ENCODE data around the gene PALM. TPM values are rescaled to one million over a fixed set of nuclear protein-coding genes. Genes with fewer than 3 reads are reported as not detected.

Gene PALM
- total and polyA plus RNA-seq, 10 of the 15 experiments (the other 5 are each of a cell fraction or from before 2014, with no cell fraction given), result 0.09 to 0.95 (median 0.23) TPM; not detected in 2

GRCh38 chr19:796692-797527, 88.2 kb downstream of the PALM start, which contains the start of gene PTBP1 (continued):
- TF ChIP-seq SKIL (IDR thresholded peaks at IDR 0.05; ENCODE audit: low read depth, poor library complexity, severe bottlenecking), result peak; percentile 20
- no peak for TF ChIP-seq EED (IDR thresholded peaks at IDR 0.05; ENCODE audit: low read depth)
- peak; percentile 97 for TF ChIP-seq PKNOX1 (IDR thresholded peaks at IDR 0.05)
- peak; percentile 96 for TF ChIP-seq NR2C1 (IDR thresholded peaks at IDR 0.05)
- TF ChIP-seq CBFB (IDR thresholded peaks at IDR 0.05; ENCODE audit: low read depth), result peak; percentile 75; the same call in 1 of the 2 replicates
- TF ChIP-seq POLR2AphosphoS5 (IDR thresholded peaks at IDR 0.05; ENCODE audit: low read length), result peak; percentile 98
- no peak for TF ChIP-seq NFXL1 (IDR thresholded peaks at IDR 0.05; ENCODE audit: borderline replicate concordance)
- TF ChIP-seq, protein P1, sequence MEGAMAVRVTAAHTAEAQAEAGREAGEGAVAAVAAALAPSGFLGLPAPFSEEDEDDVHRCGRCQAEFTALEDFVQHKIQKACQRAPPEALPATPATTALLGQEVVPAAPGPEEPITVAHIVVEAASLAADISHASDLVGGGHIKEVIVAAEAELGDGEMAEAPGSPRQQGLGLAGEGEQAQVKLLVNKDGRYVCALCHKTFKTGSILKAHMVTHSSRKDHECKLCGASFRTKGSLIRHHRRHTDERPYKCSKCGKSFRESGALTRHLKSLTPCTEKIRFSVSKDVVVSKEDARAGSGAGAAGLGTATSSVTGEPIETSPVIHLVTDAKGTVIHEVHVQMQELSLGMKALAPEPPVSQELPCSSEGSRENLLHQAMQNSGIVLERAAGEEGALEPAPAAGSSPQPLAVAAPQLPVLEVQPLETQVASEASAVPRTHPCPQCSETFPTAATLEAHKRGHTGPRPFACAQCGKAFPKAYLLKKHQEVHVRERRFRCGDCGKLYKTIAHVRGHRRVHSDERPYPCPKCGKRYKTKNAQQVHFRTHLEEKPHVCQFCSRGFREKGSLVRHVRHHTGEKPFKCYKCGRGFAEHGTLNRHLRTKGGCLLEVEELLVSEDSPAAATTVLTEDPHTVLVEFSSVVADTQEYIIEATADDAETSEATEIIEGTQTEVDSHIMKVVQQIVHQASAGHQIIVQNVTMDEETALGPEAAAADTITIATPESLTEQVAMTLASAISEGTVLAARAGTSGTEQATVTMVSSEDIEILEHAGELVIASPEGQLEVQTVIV (IDR thresholded peaks at IDR 0.05; ENCODE audit: borderline replicate concordance, partially characterized antibody), result peak; percentile 96
- TF ChIP-seq, protein P2, sequence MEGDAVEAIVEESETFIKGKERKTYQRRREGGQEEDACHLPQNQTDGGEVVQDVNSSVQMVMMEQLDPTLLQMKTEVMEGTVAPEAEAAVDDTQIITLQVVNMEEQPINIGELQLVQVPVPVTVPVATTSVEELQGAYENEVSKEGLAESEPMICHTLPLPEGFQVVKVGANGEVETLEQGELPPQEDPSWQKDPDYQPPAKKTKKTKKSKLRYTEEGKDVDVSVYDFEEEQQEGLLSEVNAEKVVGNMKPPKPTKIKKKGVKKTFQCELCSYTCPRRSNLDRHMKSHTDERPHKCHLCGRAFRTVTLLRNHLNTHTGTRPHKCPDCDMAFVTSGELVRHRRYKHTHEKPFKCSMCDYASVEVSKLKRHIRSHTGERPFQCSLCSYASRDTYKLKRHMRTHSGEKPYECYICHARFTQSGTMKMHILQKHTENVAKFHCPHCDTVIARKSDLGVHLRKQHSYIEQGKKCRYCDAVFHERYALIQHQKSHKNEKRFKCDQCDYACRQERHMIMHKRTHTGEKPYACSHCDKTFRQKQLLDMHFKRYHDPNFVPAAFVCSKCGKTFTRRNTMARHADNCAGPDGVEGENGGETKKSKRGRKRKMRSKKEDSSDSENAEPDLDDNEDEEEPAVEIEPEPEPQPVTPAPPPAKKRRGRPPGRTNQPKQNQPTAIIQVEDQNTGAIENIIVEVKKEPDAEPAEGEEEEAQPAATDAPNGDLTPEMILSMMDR (IDR thresholded peaks at IDR 0.05 in 2 of 3, conservative IDR thresholded peaks at IDR 0.05 in 1 of 3; ENCODE audit: control insufficient read depth in 2 of 3, extremely low read depth in 1 of 3, insufficient read depth in 1 of 3, low read depth in 3 of 3, low read length in 3 of 3), result no peak
- TF ChIP-seq MAX (IDR thresholded peaks at IDR 0.05; ENCODE audit: low read depth, low read length), result peak; percentile 99
- TF ChIP-seq ZBED1 (IDR thresholded peaks at IDR 0.05; ENCODE audit: borderline replicate concordance), result no peak
- TF ChIP-seq ATF7 (IDR thresholded peaks at IDR 0.05; ENCODE audit: low read depth), result 0 out of 2 replicates have a peak, but pooled peaks have one; percentile 62
- TF ChIP-seq MXI1 (IDR thresholded peaks at IDR 0.05; ENCODE audit: low read depth, low read length), result peak; percentile 96
- TF ChIP-seq MTA2 (IDR thresholded peaks at IDR 0.05; ENCODE audit: low read depth), result peak; percentile 64; the same call in 1 of the 2 replicates
- peak; percentile 91 for TF ChIP-seq HCFC1 (IDR thresholded peaks at IDR 0.05; ENCODE audit: low read length)
- TF ChIP-seq NKRF (conservative IDR thresholded peaks at IDR 0.05), result no peak; the same call in 1 of the 2 replicates
